ENCODE measurements around the gene STRN4. TPM values are rescaled to one million over a fixed set of nuclear protein-coding genes. Genes with fewer than 3 reads are reported as not detected.
"Not testable (repeated sequence)": the region's sequence is repeated elsewhere in the genome, so short reads cannot be mapped to it uniquely, and the experiment has no call there.

Gene STRN4
- total RNA-seq, 1 experiment from 2014 or later, result 162 TPM

- Mint-ChIP-seq H3K27ac (ENCODE audit: unreplicated experiment) (no peak overlapping the region), H3K4me1 (ENCODE audit: low read depth, unreplicated experiment) (no peaks in the 10 kb centered on the region), H3K4me3 (ENCODE audit: unreplicated experiment) (no peak overlapping the region), H3K27me3 (ENCODE audit: insufficient read depth, unreplicated experiment) (no peaks in the 10 kb centered on the region), H3K9me3 (ENCODE audit: unreplicated experiment) (no peaks in the 10 kb centered on the region), H3K36me3 (ENCODE audit: insufficient read depth, unreplicated experiment) (peaks cover 5% of the 10 kb centered on the region)
- no peak overlapping the region for H3K4me3 ChIP-seq (ENCODE audit: low read depth, low read length)
- BruUV-seq (replicated peaks), result no TSS peak
- H3K4me1 ChIP-seq, result no peaks in the 10 kb centered on the region
- ChIA-PET POLR2A (no interaction called here), CTCF (interaction anchor here (0.6 kb wide), 1 partner anchor 64 kb away, joined by 5 read pairs; no protein-coding TSS in a partner anchor)
- intact Hi-C loops (cut with micrococcal nuclease; ENCODE audit: unreplicated experiment), result no loop called here
- TF ChIP-seq CTCF (IDR thresholded peaks at IDR 0.05; ENCODE audit: insufficient read depth in 1 of 2, low read depth in 1 of 2, low read length in 1 of 2, severe bottlenecking in 1 of 2, unreplicated experiment in 1 of 2), result no peak
- H3K27me3 ChIP-seq (replicated peaks; ENCODE audit: control insufficient read depth, insufficient read depth, low read length), result no peaks in the 10 kb centered on the region
- DNase-seq, result no peak
- no peaks in the 10 kb centered on the region for H3K9me3 ChIP-seq
- H3K36me3 ChIP-seq (ENCODE audit: control insufficient read depth, insufficient read depth, low read length), result peaks cover 1% of the 10 kb centered on the region
Observed at GRCh38 chr19:46761418-46761831, 15.2 kb upstream of the STRN4 start.

- H3K4me3 Mint-ChIP-seq (ENCODE audit: unreplicated experiment); H3K27me3 Mint-ChIP-seq (ENCODE audit: insufficient read depth, unreplicated experiment); H3K9me3 Mint-ChIP-seq (ENCODE audit: unreplicated experiment); POLR2A ChIA-PET; H3K36me3 Mint-ChIP-seq (ENCODE audit: insufficient read depth, unreplicated experiment); H3K4me1 ChIP-seq; H3K9me3 ChIP-seq; H3K36me3 ChIP-seq (ENCODE audit: control insufficient read depth, insufficient read depth, low read length); BruUV-seq (replicated peaks); H3K27ac Mint-ChIP-seq (ENCODE audit: unreplicated experiment); H3K27me3 ChIP-seq (replicated peaks; ENCODE audit: control insufficient read depth, insufficient read depth, low read length); H3K4me3 ChIP-seq (ENCODE audit: low read depth, low read length); CTCF ChIA-PET; intact Hi-C loops (cut with micrococcal nuclease; ENCODE audit: unreplicated experiment); H3K4me1 Mint-ChIP-seq (ENCODE audit: low read depth, unreplicated experiment); DNase-seq: not testable (repeated sequence)
Observed at GRCh38 chr19:46760897-46761296, 14.6 kb upstream of the STRN4 start.

GRCh38 chr19:46760363-46760762, 14.1 kb upstream of the STRN4 start:
- Mint-ChIP-seq H3K27me3 (ENCODE audit: insufficient read depth, unreplicated experiment) (no peaks in the 10 kb centered on the region), H3K4me1 (ENCODE audit: low read depth, unreplicated experiment) (no peaks in the 10 kb centered on the region), H3K36me3 (ENCODE audit: insufficient read depth, unreplicated experiment) (peaks cover 6% of the 10 kb centered on the region), H3K4me3 (ENCODE audit: unreplicated experiment) (no peak overlapping the region), H3K27ac (ENCODE audit: unreplicated experiment) (no peak overlapping the region), H3K9me3 (ENCODE audit: unreplicated experiment) (no peaks in the 10 kb centered on the region)
- Histone ChIP-seq H3K27me3 (replicated peaks; ENCODE audit: control insufficient read depth, insufficient read depth, low read length) (no peaks in the 10 kb centered on the region), H3K36me3 (ENCODE audit: control insufficient read depth, insufficient read depth, low read length) (peaks cover 1% of the 10 kb centered on the region), H3K4me3 (ENCODE audit: low read depth, low read length) (no peak overlapping the region), H3K9me3 (no peaks in the 10 kb centered on the region), H3K4me1 (no peaks in the 10 kb centered on the region)
- intact Hi-C loops (cut with micrococcal nuclease; ENCODE audit: unreplicated experiment), result no loop called here
- no peak for DNase-seq
- ChIA-PET POLR2A (no interaction called here), CTCF (no interaction called here)
- no peak for TF ChIP-seq CTCF (IDR thresholded peaks at IDR 0.05; ENCODE audit: insufficient read depth in 1 of 2, low read depth in 1 of 2, low read length in 1 of 2, severe bottlenecking in 1 of 2, unreplicated experiment in 1 of 2)
- BruUV-seq (replicated peaks), result no TSS peak

- Histone ChIP-seq H3K4me1 (no peaks in the 10 kb centered on the region), H3K9me3 (no peaks in the 10 kb centered on the region), H3K36me3 (ENCODE audit: control insufficient read depth, insufficient read depth, low read length) (peaks cover 1% of the 10 kb centered on the region), H3K4me3 (ENCODE audit: low read depth, low read length) (no peak overlapping the region), H3K27me3 (replicated peaks; ENCODE audit: control insufficient read depth, insufficient read depth, low read length) (no peaks in the 10 kb centered on the region)
- Mint-ChIP-seq H3K27me3 (ENCODE audit: insufficient read depth, unreplicated experiment) (no peaks in the 10 kb centered on the region), H3K36me3 (ENCODE audit: insufficient read depth, unreplicated experiment) (peaks cover 6% of the 10 kb centered on the region), H3K27ac (ENCODE audit: unreplicated experiment) (no peak overlapping the region), H3K9me3 (ENCODE audit: unreplicated experiment) (no peaks in the 10 kb centered on the region), H3K4me1 (ENCODE audit: low read depth, unreplicated experiment) (no peaks in the 10 kb centered on the region), H3K4me3 (ENCODE audit: unreplicated experiment) (no peak overlapping the region)
- TF ChIP-seq CTCF (IDR thresholded peaks at IDR 0.05; ENCODE audit: insufficient read depth in 1 of 2, low read depth in 1 of 2, low read length in 1 of 2, severe bottlenecking in 1 of 2, unreplicated experiment in 1 of 2), result no peak
- CTCF ChIA-PET, result no interaction called here
- no peak for DNase-seq
- intact Hi-C loops (cut with micrococcal nuclease; ENCODE audit: unreplicated experiment), result no loop called here
- no TSS peak for BruUV-seq (replicated peaks)
- POLR2A ChIA-PET, result no interaction called here
Observed at GRCh38 chr19:46759817-46760333, 13.6 kb upstream of the STRN4 start.

Data from Caco-2 (cell line).